Measurements from ENCODE around the gene NEGR1. TPM values are rescaled to one million over a fixed set of nuclear protein-coding genes. Genes with fewer than 3 reads are reported as not detected.

The NEGR1 gene
- total RNA-seq, 1 donor from 2014 or later, result 18.1 TPM

GRCh38 chr1:71448444-71448843, 833.9 kb downstream of the NEGR1 start:
- no peaks in the 10 kb centered on the region for H3K36me3 ChIP-seq
- no peak for DNase-seq
- no peak overlapping the region for H3K4me3 ChIP-seq
- intact Hi-C loops (cut with DNase I), result no loop called here
- no peak for ATAC-seq
- H3K9me3 ChIP-seq, result no peaks in the 10 kb centered on the region
- no peak overlapping the region for H3K27ac ChIP-seq
- TF ChIP-seq CTCF (IDR thresholded peaks at IDR 0.05), result no peak
- no peaks in the 10 kb centered on the region for H3K4me1 ChIP-seq
- no peaks in the 10 kb centered on the region for H3K27me3 ChIP-seq (ENCODE audit: low read depth)

GRCh38 chr1:71438626-71439025, 843.7 kb downstream of the NEGR1 start:
- no peak for ATAC-seq
- DNase-seq, result no peak
- no peaks in the 10 kb centered on the region for H3K36me3 ChIP-seq
- H3K9me3 ChIP-seq, result no peaks in the 10 kb centered on the region
- no peaks in the 10 kb centered on the region for H3K4me1 ChIP-seq
- no peak overlapping the region for H3K27ac ChIP-seq
- intact Hi-C loops (cut with DNase I), result no loop called here
- H3K27me3 ChIP-seq (ENCODE audit: low read depth), result no peaks in the 10 kb centered on the region
- TF ChIP-seq CTCF (IDR thresholded peaks at IDR 0.05), result no peak
- H3K4me3 ChIP-seq, result no peak overlapping the region

- DNase-seq (no peak), ATAC-seq (no peak)
- H3K27me3 ChIP-seq (ENCODE audit: low read depth), result no peaks in the 10 kb centered on the region
- no peaks in the 10 kb centered on the region for H3K4me1 ChIP-seq
- no peak for TF ChIP-seq CTCF (IDR thresholded peaks at IDR 0.05)
- no peak overlapping the region for H3K4me3 ChIP-seq
- no peaks in the 10 kb centered on the region for H3K36me3 ChIP-seq
- intact Hi-C loops (cut with DNase I), result no loop called here
- H3K27ac ChIP-seq, result no peak overlapping the region
- H3K9me3 ChIP-seq, result no peaks in the 10 kb centered on the region
Measured at GRCh38 chr1:71435951-71436350, 846.4 kb downstream of the NEGR1 start.

DNA sequence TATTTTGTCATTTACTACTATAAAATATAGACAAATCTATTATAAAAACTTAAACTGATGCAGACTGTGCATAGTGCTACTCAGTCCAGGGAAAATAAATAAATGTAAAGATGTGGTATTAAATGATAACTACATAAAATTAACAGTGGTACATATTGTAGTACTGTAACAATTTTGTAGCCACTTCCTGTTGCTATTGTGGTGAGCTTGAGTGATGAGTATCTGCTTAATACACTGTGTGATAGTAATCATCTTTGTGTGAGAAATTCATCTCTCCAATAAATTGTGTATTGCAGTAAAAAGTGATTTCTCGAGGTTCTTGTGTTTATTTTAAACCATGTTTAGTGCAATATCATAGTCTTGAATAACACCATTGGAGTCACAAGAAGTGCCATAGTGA, 848.1 kb downstream of the NEGR1 start:
- no peak for DNase-seq
- H3K27me3 ChIP-seq (ENCODE audit: low read depth), result no peaks in the 10 kb centered on the region
- H3K4me1 ChIP-seq, result no peaks in the 10 kb centered on the region
- H3K36me3 ChIP-seq, result no peaks in the 10 kb centered on the region
- H3K4me3 ChIP-seq, result no peak overlapping the region
- no peak overlapping the region for H3K27ac ChIP-seq
- no peak for TF ChIP-seq CTCF (IDR thresholded peaks at IDR 0.05)
- intact Hi-C loops (cut with DNase I), result no loop called here
- ATAC-seq, result no peak
- H3K9me3 ChIP-seq, result no peaks in the 10 kb centered on the region

DNA sequence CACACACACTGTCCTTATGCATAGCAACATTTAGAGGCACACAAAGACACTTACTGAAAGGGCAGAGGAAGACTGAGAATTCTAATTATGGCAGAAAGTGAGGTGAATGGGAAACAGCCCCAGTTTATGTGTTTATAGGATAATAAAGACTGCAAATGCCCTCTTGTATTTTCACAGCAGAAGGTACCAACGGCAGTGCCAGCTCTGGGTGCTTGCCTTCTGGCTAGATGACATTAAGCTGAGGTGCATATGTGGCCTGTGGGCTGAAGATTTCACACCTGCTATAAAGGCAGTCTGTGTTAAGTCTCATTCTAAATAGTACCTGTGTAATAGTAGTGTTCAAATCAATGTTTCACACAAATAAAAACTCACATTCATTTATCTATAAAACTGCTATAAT, 854.3 kb downstream of the NEGR1 start:
- no peak for TF ChIP-seq CTCF (IDR thresholded peaks at IDR 0.05)
- Histone ChIP-seq H3K36me3 (no peaks in the 10 kb centered on the region), H3K27ac (no peak overlapping the region), H3K4me3 (no peak overlapping the region), H3K27me3 (ENCODE audit: low read depth) (no peaks in the 10 kb centered on the region), H3K4me1 (no peaks in the 10 kb centered on the region), H3K9me3 (no peaks in the 10 kb centered on the region)
- intact Hi-C loops (cut with DNase I), result no loop called here
- ATAC-seq, result no peak
- DNase-seq, result no peak

DNA sequence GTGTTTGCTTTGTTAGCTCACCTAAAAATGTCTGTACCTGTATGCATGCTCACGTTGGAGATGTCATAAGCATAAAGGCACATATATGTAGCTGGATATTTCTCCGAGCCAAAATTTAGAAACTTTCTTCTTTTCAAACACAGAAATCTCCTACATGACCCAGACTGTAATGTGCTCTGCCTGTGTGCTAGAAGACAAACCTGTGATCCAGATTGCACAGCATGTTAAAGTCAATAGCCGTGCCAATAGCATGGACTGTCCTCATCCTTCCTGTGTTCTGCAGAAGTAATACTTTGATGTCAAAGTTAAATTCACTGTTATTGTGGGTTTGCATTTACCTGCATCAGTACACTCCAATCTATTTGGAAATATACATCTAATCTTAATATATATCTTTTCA, 855.3 kb downstream of the NEGR1 start:
- ATAC-seq, result no peak

More for the DNA sequence above, 855.3 kb downstream of the NEGR1 start:
- H3K27me3 ChIP-seq (ENCODE audit: low read depth), result no peaks in the 10 kb centered on the region
- H3K36me3 ChIP-seq, result no peaks in the 10 kb centered on the region
- H3K27ac ChIP-seq, result no peak overlapping the region
- no peak overlapping the region for H3K4me3 ChIP-seq
- no peak for TF ChIP-seq CTCF (IDR thresholded peaks at IDR 0.05)
- H3K4me1 ChIP-seq, result no peaks in the 10 kb centered on the region
- no peak for DNase-seq
- H3K9me3 ChIP-seq, result no peaks in the 10 kb centered on the region
- intact Hi-C loops (cut with DNase I), result no loop called here
